ENCODE measurements around the gene GTF3C4. TPM values are rescaled to one million over a fixed set of nuclear protein-coding genes. Genes with fewer than 3 reads are reported as not detected.

Gene GTF3C4
- polyA plus RNA-seq, 2 of the 4 experiments (the other 2 are of a cell fraction): 9.0 to 15.4 TPM

DNA sequence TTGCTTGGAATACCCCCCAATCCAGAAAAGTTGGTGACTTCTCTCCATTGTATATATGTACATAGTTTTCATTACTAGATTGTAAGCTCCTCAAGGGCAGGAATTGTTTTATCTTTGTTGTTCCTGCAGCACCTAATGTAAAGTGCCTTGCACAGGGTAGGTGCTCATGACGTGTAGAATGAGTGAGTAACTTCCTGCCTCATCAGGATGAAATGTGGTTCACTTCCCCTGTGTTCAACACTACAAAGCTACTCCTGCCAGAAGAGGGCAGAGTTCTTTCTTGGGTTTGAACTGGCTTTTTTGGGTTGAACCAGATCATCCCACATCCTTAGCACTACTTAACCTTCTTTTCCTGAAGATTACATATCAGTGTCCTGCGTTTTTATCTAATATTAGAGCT is 23.9 kb downstream of the GTF3C4 start:
- CTCF ChIA-PET: interaction anchor here (0.7 to 1.1 kb wide), 2 partner anchors 106 to 119 kb away, joined by 3 read pairs; no protein-coding TSS in a partner anchor
- POLR2A ChIA-PET: no interaction called here
- Histone ChIP-seq H3K4me1 (no peaks in the 10 kb centered on the region), H3K4me2 (no peak overlapping the region), H3K27ac (no peak overlapping the region), H3K9me3 (peaks cover 47% of the 10 kb centered on the region), H3K4me3 (no peak overlapping the region)
- 68% methylated on average over 2 of the region's 2 CpGs for WGBS (ENCODE audit: missing lambda C conversion rate)
- ATAC-seq (peak in 1 of 2 experiments; percentile 32; a peak in 1 of 6 replicates), DNase-seq (ENCODE audit: low read depth in 1 of 2, low spot score in 1 of 2) (peak in 1 of 2 experiments; percentile 24), FAIRE-seq (no peak)
- TF ChIP-seq RAD21 (conservative IDR thresholded peaks at IDR 0.05 in 1 of 2, IDR thresholded peaks at IDR 0.05 in 1 of 2): 0 out of 5 replicates have a peak, but pooled peaks of 1 of the 2 experiments have one; percentile 2
- TF ChIP-seq JUN (IDR thresholded peaks at IDR 0.05): no peak

DNA sequence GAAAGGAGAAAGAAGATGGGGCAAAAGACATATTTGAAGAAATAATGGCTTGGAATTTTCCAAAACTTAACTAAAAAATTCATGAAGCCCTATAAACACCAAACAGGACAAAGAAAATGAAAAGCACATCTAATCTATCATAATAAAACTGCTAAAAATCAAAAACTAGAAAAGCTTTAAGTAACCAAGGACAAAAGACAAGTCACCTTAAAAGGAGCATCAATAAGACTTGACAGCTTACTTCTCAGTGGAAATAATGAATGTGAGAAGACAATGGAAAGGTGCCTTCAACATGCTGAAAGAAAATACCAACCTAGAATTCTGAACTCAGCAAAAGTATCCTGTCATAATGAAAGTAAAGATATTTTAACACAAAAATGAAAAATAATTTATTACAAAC is 27.0 kb downstream of the GTF3C4 start:
- no peak for TF ChIP-seq KDM1A (IDR thresholded peaks at IDR 0.05; ENCODE audit: low read depth)
- no peak for TF ChIP-seq TFCP2L1 (CRISPR knock-in tag; IDR thresholded peaks at IDR 0.05)
- TF ChIP-seq HDAC2 (IDR thresholded peaks at IDR 0.05): no peak
- no peak for TF ChIP-seq RAD21 (conservative IDR thresholded peaks at IDR 0.05 in 1 of 2, IDR thresholded peaks at IDR 0.05 in 1 of 2)
- no peak for TF ChIP-seq HEYL (CRISPR knock-in tag; IDR thresholded peaks at IDR 0.05)
- no peak for TF ChIP-seq BHLHE40 (IDR thresholded peaks at IDR 0.05; ENCODE audit: low read depth, low read length)
- no peak for TF ChIP-seq CEBPB (IDR thresholded peaks at IDR 0.05)
- TF ChIP-seq CHD2 (IDR thresholded peaks at IDR 0.05; ENCODE audit: low read length, partially characterized antibody): no peak
- TF ChIP-seq TP53 (CRISPR knock-in tag; IDR thresholded peaks at IDR 0.05): no peak
- TF ChIP-seq GATA3 (IDR thresholded peaks at IDR 0.05; ENCODE audit: borderline replicate concordance): no peak
- no peak for TF ChIP-seq ESRRA (IDR thresholded peaks at IDR 0.05; ENCODE audit: borderline replicate concordance, low read length)
- TF ChIP-seq ZFP36 (IDR thresholded peaks at IDR 0.05; ENCODE audit: borderline replicate concordance, partially characterized antibody): no peak
- TF ChIP-seq RCOR1 (IDR thresholded peaks at IDR 0.05; ENCODE audit: low read depth, low read length): no peak
- TF ChIP-seq NR3C1 (IDR thresholded peaks at IDR 0.05): no peak
- no peak for TF ChIP-seq FOSB (CRISPR knock-in tag; IDR thresholded peaks at IDR 0.05)
- TF ChIP-seq EP300 (IDR thresholded peaks at IDR 0.05): no peak
- TF ChIP-seq, protein P1, sequence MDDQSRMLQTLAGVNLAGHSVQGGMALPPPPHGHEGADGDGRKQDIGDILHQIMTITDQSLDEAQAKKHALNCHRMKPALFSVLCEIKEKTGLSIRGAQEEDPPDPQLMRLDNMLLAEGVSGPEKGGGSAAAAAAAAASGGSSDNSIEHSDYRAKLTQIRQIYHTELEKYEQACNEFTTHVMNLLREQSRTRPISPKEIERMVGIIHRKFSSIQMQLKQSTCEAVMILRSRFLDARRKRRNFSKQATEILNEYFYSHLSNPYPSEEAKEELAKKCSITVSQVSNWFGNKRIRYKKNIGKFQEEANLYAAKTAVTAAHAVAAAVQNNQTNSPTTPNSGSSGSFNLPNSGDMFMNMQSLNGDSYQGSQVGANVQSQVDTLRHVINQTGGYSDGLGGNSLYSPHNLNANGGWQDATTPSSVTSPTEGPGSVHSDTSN (IDR thresholded peaks at IDR 0.05): no peak
- TF ChIP-seq CBX2 (IDR thresholded peaks at IDR 0.05; ENCODE audit: borderline replicate concordance, low read depth): no peak
- TF ChIP-seq MYC (IDR thresholded peaks at IDR 0.05; ENCODE audit: borderline replicate concordance, low read length): no peak
- no peaks in the 10 kb centered on the region for H3K4me1 ChIP-seq
- no peak overlapping the region for H3K4me2 ChIP-seq
- no peak overlapping the region for H3K4me3 ChIP-seq
- POLR2A ChIA-PET: no interaction called here
- peaks cover 55% of the 10 kb centered on the region for H3K9me3 ChIP-seq
- DNase-seq (ENCODE audit: low read depth in 1 of 2, low spot score in 1 of 2): peak; percentile 12 to 21
- FAIRE-seq: no peak
- no peak for ATAC-seq
- H3K27ac ChIP-seq: no peak overlapping the region
- CTCF ChIA-PET: interaction anchor here (1.7 kb wide), 1 partner anchor 10 kb away, joined by 7 read pairs; no protein-coding TSS in a partner anchor

DNA sequence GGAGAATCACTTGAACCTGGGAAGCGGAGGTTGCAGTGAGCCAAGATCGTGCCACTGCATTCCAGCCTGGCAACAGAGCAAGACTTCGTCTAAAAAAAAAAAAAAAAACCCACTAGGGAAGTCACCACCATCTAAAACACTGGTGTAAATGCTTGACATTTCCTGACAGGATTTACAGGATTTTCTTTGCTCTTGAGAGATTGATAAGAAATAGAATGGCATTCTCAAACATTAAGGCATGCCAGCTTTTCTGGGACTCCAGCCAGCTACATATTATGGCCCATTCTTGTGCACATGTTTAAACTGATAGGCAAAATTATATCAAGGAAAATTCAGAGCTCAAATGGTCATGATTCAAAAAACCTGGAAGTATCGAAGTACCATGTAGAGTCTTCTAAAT is 28.7 kb downstream of the GTF3C4 start:
- ATAC-seq: no peak
- Histone ChIP-seq H3K4me1 (no peaks in the 10 kb centered on the region), H3K27ac (no peak overlapping the region), H3K4me2 (no peak overlapping the region), H3K4me3 (no peak overlapping the region), H3K9me3 (peaks cover 69% of the 10 kb centered on the region)
- ChIA-PET POLR2A (no interaction called here), CTCF (interaction anchor here (0.6 to 0.7 kb wide), 2 partner anchors 16 to 58 kb away, joined by 3 read pairs; no protein-coding TSS in a partner anchor)
- WGBS (ENCODE audit: missing lambda C conversion rate): 41% methylated on average over 4 of the region's 4 CpGs
- FAIRE-seq: no peak
- DNase-seq (ENCODE audit: low read depth in 1 of 2, low spot score in 1 of 2): no peak
- no peak for TF ChIP-seq MYC (IDR thresholded peaks at IDR 0.05; ENCODE audit: borderline replicate concordance, low read length)

DNA sequence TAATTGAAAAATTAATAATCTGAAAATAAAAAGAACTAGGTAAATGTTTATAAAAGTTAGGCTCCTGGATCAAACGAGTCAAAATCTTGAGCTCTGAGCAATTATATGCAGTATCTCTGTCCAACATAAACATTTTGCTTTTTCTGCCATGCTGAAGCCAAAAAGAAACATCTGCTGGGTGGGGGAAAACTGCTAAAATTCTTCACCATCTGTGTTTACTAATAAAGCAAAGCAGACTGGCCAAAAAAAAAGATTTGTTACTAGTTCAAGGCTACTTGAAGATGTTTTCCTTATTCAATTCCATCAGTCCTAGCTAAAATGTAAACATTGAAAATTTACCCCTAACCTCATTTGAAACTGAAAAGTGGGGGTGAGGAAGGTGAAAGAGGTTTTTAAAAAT is 29.7 kb downstream of the GTF3C4 start:
- POLR2A ChIA-PET: no interaction called here
- DNase-seq (ENCODE audit: low read depth in 1 of 2, low spot score in 1 of 2) (no peak), ATAC-seq (no peak), FAIRE-seq (no peak)
- CTCF ChIA-PET: no interaction called here
- Histone ChIP-seq H3K4me3 (no peak overlapping the region), H3K4me1 (no peaks in the 10 kb centered on the region), H3K4me2 (no peak overlapping the region), H3K27ac (no peak overlapping the region), H3K9me3 (peaks cover 64% of the 10 kb centered on the region)
- 0% methylated on average over 1 of the region's 1 CpG for WGBS (ENCODE audit: missing lambda C conversion rate)
- TF ChIP-seq EHF (CRISPR knock-in tag; IDR thresholded peaks at IDR 0.05): no peak
- TF ChIP-seq CEBPB (IDR thresholded peaks at IDR 0.05): no peak
- TF ChIP-seq NPAS2 (CRISPR knock-in tag; IDR thresholded peaks at IDR 0.05; ENCODE audit: borderline replicate concordance): no peak
- no peak for TF ChIP-seq RCOR1 (IDR thresholded peaks at IDR 0.05; ENCODE audit: low read depth, low read length)
- TF ChIP-seq HEYL (CRISPR knock-in tag; IDR thresholded peaks at IDR 0.05): no peak
- TF ChIP-seq MYC (IDR thresholded peaks at IDR 0.05; ENCODE audit: borderline replicate concordance, low read length): no peak
- no peak for TF ChIP-seq EHMT2 (IDR thresholded peaks at IDR 0.05; ENCODE audit: low read depth)
- TF ChIP-seq RAD21 (conservative IDR thresholded peaks at IDR 0.05 in 1 of 2, IDR thresholded peaks at IDR 0.05 in 1 of 2): no peak
